Stimulated activated naive B cell treated with anti-CD40 and anti-IgM and Interleukin-4, amounts not matched to agents 10 μg/mL and 1 μg/mL and 100 μg/mL, for 72 hours (primary cell): Measurements from ENCODE around the gene DDX41.
"Not testable (repeated sequence)": the region's sequence is repeated elsewhere in the genome, so short reads cannot be mapped to it uniquely, and the experiment has no call there.

Source experiments
- ATAC-seq, 2 donors: fragments of 150-1000 bp; cut with Tn5 transposase; replicated peaks; 2 replicates each; pipeline ENCODE4 v1.10.0; 2021; ENCODE audit warnings: moderate library complexity in 1 of 2
- DNase-seq: peaks from one replicate; pipeline ENCODE4 v3.0.0; 2021
- H3K27ac Mint-ChIP-seq: one replicate; pipeline ENCODE4 v1.8.0; 2022; ENCODE audit warnings: mild to moderate bottlenecking, mixed read lengths
- H3K27me3 Mint-ChIP-seq, 2 donors: one replicate each; pipeline ENCODE4 v1.8.0; 2022; ENCODE audit warnings: mixed read lengths in 2 of 2
- H3K36me3 Mint-ChIP-seq, 2 donors: one replicate each; pipeline ENCODE4 v1.8.0; 2022; ENCODE audit warnings: mixed read lengths in 2 of 2, mild to moderate bottlenecking in 1 of 2
- H3K4me1 Mint-ChIP-seq, 2 donors: one replicate each; pipeline ENCODE4 v1.8.0; 2022; ENCODE audit warnings: mixed read lengths in 2 of 2, mild to moderate bottlenecking in 1 of 2
- H3K4me3 Mint-ChIP-seq, 2 donors: one replicate each; pipeline ENCODE4 v1.8.0; 2022; ENCODE audit warnings: mild to moderate bottlenecking in 2 of 2, mixed read lengths in 2 of 2, moderate library complexity in 1 of 2
- H3K9me3 Mint-ChIP-seq, 2 donors: one replicate each; pipeline ENCODE4 v1.8.0; 2022; ENCODE audit warnings: mixed read lengths in 2 of 2, mild to moderate bottlenecking in 1 of 2

The DDX41 gene

GRCh38 chr5:177516601-177517568 is at the start of gene DDX41:
DDX41 (minus strand) TSS chr5:177516961; CDS start chr5:177516945, 16 bp downstream.
- H3K36me3 Mint-ChIP-seq, result peaks cover 46 to 62% of the 10 kb centered on the region in 2 donors
- ATAC-seq (peak; percentile 88 to 91), DNase-seq (peak; percentile 93)
- H3K4me3 Mint-ChIP-seq, result peak within 1 kb of the TSS; percentile 87 to 89
- no peaks in the 10 kb centered on the region for H3K9me3 Mint-ChIP-seq
- H3K27ac Mint-ChIP-seq, result peak within 1 kb of the TSS; percentile 90
- H3K4me1 Mint-ChIP-seq, result peaks cover 53 to 75% of the 10 kb centered on the region in 2 donors
- no peaks in the 10 kb centered on the region for H3K27me3 Mint-ChIP-seq

GRCh38 chr5:177565046-177565445 is 48.3 kb upstream of the DDX41 start:
- ATAC-seq, result no peak
- no peaks in the 10 kb centered on the region for H3K36me3 Mint-ChIP-seq
- H3K4me3 Mint-ChIP-seq, result no peak overlapping the region

DNA sequence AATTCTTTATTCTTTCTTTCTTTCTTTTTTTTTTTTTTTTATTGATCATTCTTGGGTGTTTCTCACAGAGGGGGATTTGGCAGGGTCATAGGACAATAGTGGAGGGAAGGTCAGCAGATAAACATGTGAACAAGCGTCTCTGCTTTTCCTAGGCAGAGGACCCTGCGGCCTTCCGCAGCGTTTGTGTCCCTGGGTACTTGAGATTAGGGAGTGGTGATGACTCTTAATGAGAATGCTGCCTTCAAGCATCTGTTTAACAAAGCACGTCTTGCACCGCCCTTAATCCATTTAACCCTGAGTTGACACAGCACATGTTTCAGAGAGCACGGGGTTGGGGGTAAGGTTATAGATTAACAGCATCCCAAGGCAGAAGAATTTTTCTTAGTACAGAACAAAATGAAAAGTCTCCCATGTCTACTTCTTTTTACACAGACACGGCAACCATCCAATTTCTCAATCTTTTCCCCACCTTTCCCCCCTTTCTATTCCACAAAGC is 42.7 kb upstream of the DDX41 start:
- ATAC-seq, H3K36me3 Mint-ChIP-seq, H3K9me3 Mint-ChIP-seq, DNase-seq, H3K4me3 Mint-ChIP-seq, H3K4me1 Mint-ChIP-seq, H3K27me3 Mint-ChIP-seq, H3K27ac Mint-ChIP-seq: not testable (repeated sequence)

More at GRCh38 chr5:177565046-177565445, 48.3 kb upstream of the DDX41 start:
- Mint-ChIP-seq H3K4me1 (no peaks in the 10 kb centered on the region), H3K9me3 (peaks cover 0 to 2% of the 10 kb centered on the region in 2 donors), H3K27me3 (peaks cover 21% of the 10 kb centered on the region in 2 donors), H3K27ac (no peak overlapping the region)
- no peak for DNase-seq

DNA sequence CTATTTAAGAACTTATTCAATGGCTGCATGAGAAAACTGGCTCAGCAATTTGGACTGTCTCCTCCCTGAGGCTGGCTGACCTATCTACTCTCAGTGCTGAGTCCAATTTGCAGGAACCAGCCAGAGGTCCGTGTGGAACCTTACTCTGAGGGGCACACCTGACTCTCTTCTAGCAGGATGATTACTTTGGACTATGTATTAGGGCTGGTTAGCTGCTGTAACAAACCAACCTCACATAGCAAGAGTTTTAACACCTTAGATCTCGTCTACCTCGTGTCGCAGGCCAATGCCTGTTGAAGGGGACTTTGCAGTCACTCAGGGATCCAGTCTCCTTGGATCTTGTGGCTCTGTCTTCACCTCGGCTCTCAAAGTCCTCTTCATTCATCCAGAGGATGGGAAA is 41.0 kb upstream of the DDX41 start:
- peaks cover 0 to 2% of the 10 kb centered on the region in 2 donors for H3K9me3 Mint-ChIP-seq
- DNase-seq (no peak), ATAC-seq (no peak)
- no peak overlapping the region for H3K27ac Mint-ChIP-seq
- peaks cover 0 to 2% of the 10 kb centered on the region in 2 donors for H3K36me3 Mint-ChIP-seq
- H3K27me3 Mint-ChIP-seq, result no peaks in the 10 kb centered on the region
- H3K4me3 Mint-ChIP-seq, result no peak overlapping the region
- H3K4me1 Mint-ChIP-seq, result peaks cover 11 to 17% of the 10 kb centered on the region in 2 donors

DNA sequence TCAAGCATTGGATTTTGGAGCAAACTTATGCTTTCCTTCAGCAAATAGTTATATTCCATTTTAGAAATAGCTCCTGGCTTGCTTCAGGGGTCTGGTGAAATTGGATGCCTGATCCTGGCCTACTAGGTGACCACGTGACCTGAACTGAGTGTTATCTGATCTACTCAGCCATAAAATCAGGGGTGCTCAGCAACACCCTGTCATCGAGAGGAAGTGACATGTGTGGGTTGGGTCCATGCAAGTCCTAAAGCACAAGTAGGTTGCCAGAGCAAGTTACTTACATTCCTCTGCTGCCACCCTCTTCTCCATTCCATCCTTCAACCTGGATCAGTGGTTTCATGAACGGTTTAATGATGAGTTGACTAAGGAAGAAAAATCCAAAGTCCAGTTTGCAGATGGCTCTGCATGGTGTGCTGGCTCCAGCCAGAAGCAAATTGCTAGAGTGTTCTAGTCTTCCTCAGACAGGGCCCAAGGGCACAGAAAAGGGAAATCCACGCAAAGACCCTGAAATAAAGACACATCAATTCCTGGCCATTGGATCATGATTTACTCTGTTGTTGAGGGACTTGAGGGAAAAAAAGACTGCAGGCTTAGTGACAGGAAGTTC is 40.4 kb upstream of the DDX41 start:
- Mint-ChIP-seq H3K36me3 (peaks cover 0 to 7% of the 10 kb centered on the region in 2 donors), H3K4me3 (no peak overlapping the region), H3K9me3 (peaks cover 0 to 2% of the 10 kb centered on the region in 2 donors), H3K27ac (no peak overlapping the region), H3K4me1 (peaks cover 15 to 24% of the 10 kb centered on the region in 2 donors), H3K27me3 (no peaks in the 10 kb centered on the region)
- DNase-seq, result no peak
- no peak for ATAC-seq

DNA sequence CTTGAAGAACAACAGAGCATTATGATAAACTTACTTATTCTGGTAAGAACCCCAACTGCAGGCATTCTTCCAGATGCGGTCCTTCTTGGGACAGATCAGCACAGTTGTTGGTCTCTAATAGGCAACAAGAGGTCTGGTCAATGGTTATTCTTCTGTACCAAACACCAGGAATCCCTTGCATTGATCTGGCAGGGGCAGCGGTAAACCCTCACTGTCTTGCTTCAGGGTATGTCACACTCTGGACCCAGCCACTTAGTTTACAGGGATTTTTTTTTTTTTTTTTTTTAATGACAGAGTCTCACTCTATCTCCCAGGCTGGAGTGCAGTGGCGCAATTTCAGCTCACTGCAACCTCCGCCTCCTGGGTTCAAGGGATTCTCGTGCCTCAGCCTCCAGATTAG is 38.9 kb upstream of the DDX41 start:
- Mint-ChIP-seq H3K4me3 (no peak overlapping the region), H3K4me1 (peaks cover 18 to 31% of the 10 kb centered on the region in 2 donors), H3K9me3 (no peaks in the 10 kb centered on the region), H3K27ac (no peak overlapping the region), H3K36me3 (peaks cover 3 to 10% of the 10 kb centered on the region in 2 donors), H3K27me3 (no peaks in the 10 kb centered on the region)
- DNase-seq (no peak), ATAC-seq (no peak)

- ATAC-seq (no peak), DNase-seq (no peak)
- H3K27ac Mint-ChIP-seq, result no peak overlapping the region
- H3K9me3 Mint-ChIP-seq, result no peaks in the 10 kb centered on the region
- peaks cover 3 to 12% of the 10 kb centered on the region in 2 donors for H3K36me3 Mint-ChIP-seq
- H3K4me1 Mint-ChIP-seq, result peaks cover 20 to 35% of the 10 kb centered on the region in 2 donors
- H3K27me3 Mint-ChIP-seq, result no peaks in the 10 kb centered on the region
- H3K4me3 Mint-ChIP-seq, result peak overlapping the region; percentile 90 to 92
These were observed 38.5 kb upstream of the DDX41 start for GRCh38 chr5:177555228-177555627.

- DNase-seq, result peak; percentile 93
These were observed 37.8 kb upstream of the DDX41 start, which contains the start of gene FAM193B for GRCh38 chr5:177554474-177555111. FAM193B (minus strand) TSS chr5:177554563; CDS start chr5:177554458, 105 bp downstream.

GRCh38 chr5:177553671-177554429 is 37.1 kb upstream of the DDX41 start:
- Mint-ChIP-seq H3K9me3 (no peaks in the 10 kb centered on the region), H3K27me3 (no peaks in the 10 kb centered on the region), H3K4me1 (peaks cover 23 to 38% of the 10 kb centered on the region in 2 donors), H3K4me3 (peak overlapping the region; percentile 82 to 92), H3K36me3 (peaks cover 3 to 14% of the 10 kb centered on the region in 2 donors), H3K27ac (peak overlapping the region; percentile 59)
- DNase-seq (no peak), ATAC-seq (peak; percentile 12 to 51)

More at GRCh38 chr5:177554474-177555111, 37.8 kb upstream of the DDX41 start, which contains the start of gene FAM193B:
- Mint-ChIP-seq H3K4me1 (peaks cover 22 to 38% of the 10 kb centered on the region in 2 donors), H3K27ac (peak within 1 kb of the TSS; percentile 89), H3K27me3 (no peaks in the 10 kb centered on the region), H3K4me3 (peak within 1 kb of the TSS; percentile 90 to 92), H3K9me3 (no peaks in the 10 kb centered on the region), H3K36me3 (peaks cover 3 to 13% of the 10 kb centered on the region in 2 donors)
- ATAC-seq, result peak; percentile 97

GRCh38 chr5:177552839-177553455 is 36.2 kb upstream of the DDX41 start:
- peak overlapping the region; percentile 56 for H3K27ac Mint-ChIP-seq
- H3K36me3 Mint-ChIP-seq, result peaks cover 3 to 16% of the 10 kb centered on the region in 2 donors
- ATAC-seq, result no peak

GRCh38 chr5:177550122-177550521 is 33.4 kb upstream of the DDX41 start:
- no peak overlapping the region for H3K4me3 Mint-ChIP-seq

More at GRCh38 chr5:177552839-177553455, 36.2 kb upstream of the DDX41 start:
- H3K4me3 Mint-ChIP-seq, result peak overlapping the region; percentile 82 to 92
- no peak for DNase-seq
- no peaks in the 10 kb centered on the region for H3K9me3 Mint-ChIP-seq
- H3K4me1 Mint-ChIP-seq, result peaks cover 27 to 42% of the 10 kb centered on the region in 2 donors
- no peaks in the 10 kb centered on the region for H3K27me3 Mint-ChIP-seq

DNA sequence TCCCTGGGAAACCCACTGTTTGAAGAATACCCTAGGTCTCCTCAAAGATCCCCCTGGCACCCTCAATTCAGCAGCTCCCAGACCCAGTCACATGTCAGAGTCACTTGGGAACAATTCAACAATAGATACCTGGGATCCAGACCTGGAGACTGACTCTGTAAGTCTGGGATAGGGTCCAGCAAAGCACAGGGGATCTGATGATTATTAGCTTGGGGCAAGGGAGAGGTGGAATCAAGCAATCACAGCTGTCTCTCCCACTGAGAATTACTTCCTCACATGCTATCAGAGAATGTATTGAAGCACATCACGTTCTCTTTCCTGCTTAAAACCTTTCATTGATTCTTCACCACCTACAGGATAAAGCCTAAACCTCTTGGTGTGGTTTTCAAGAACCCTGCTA is 31.7 kb upstream of the DDX41 start:
- no peak for DNase-seq
- Mint-ChIP-seq H3K4me1 (peaks cover 28 to 39% of the 10 kb centered on the region in 2 donors), H3K4me3 (no peak overlapping the region), H3K36me3 (peaks cover 8 to 34% of the 10 kb centered on the region in 2 donors), H3K27me3 (no peaks in the 10 kb centered on the region), H3K9me3 (no peaks in the 10 kb centered on the region), H3K27ac (peak overlapping the region; percentile 47)
- ATAC-seq, result no peak

More at GRCh38 chr5:177550122-177550521, 33.4 kb upstream of the DDX41 start:
- Mint-ChIP-seq H3K9me3 (no peaks in the 10 kb centered on the region), H3K4me1 (peaks cover 34 to 49% of the 10 kb centered on the region in 2 donors), H3K27me3 (no peaks in the 10 kb centered on the region), H3K36me3 (peaks cover 8 to 28% of the 10 kb centered on the region in 2 donors), H3K27ac (peak overlapping the region; percentile 56)
- ATAC-seq (peak in 1 of 2 donors; percentile 28), DNase-seq (no peak)

- Mint-ChIP-seq H3K4me1 (peaks cover 24 to 34% of the 10 kb centered on the region in 2 donors), H3K27me3 (no peaks in the 10 kb centered on the region), H3K27ac (no peak overlapping the region), H3K4me3 (no peak overlapping the region), H3K36me3 (peaks cover 8 to 33% of the 10 kb centered on the region in 2 donors), H3K9me3 (no peaks in the 10 kb centered on the region)
- ATAC-seq, result no peak
- no peak for DNase-seq
These were observed 31.0 kb upstream of the DDX41 start for GRCh38 chr5:177547736-177548135.
